Panc1 (cell line): ENCODE data around the gene SMCHD1. TPM values are rescaled to one million over a fixed set of nuclear protein-coding genes. Genes with fewer than 3 reads are reported as not detected.

ENCODE experiments used
- ATAC-seq: fragments of 200-7000 bp; cut with Tn5 transposase; 2 replicates; pipeline ENCODE4 v1.9.1; 2020; ENCODE audit warnings: mild to moderate bottlenecking, moderate library complexity
- BruUV-seq: library from RNA; stranded (reverse); fragments of 400-500 nt; replicated peaks from 2 replicates; lab custom pipeline; 2021; lab: Mats Ljungman, UMichigan
- CTCF ChIA-PET: fragments of 300-600 bp; sonication (Branson Sonifier 250); formaldehyde crosslinking; loops from one replicate; lab custom pipeline; 2022; ENCODE audit warnings: antibody characterized with exemption; lab: Charles Lee
- POLR2A ChIA-PET: fragments of 300-600 bp; sonication (Branson Sonifier 250); formaldehyde crosslinking; loops from one replicate; lab custom pipeline; 2022; ENCODE audit warnings: antibody characterized with exemption; lab: Charles Lee
- DNase-seq: peaks from one replicate; pipeline ENCODE4 v3.0.0-alpha.2; 2010; ENCODE audit warnings: low read depth, low spot score
- H3K27ac ChIP-seq: 2 replicates; pipeline ENCODE4 v1.5.1; 2011; ENCODE audit warnings: mild to moderate bottlenecking, low read length, inconsistent platforms
- H3K27me3 ChIP-seq: fragments of 200-500 bp; sonication (Bioruptor generic); 2 replicates; pipeline ENCODE4 v1.6.0; 2014; ENCODE audit warnings: low read length, inconsistent platforms; ENCODE audit not compliant: control insufficient read depth, insufficient read depth
- H3K36me3 ChIP-seq: fragments of 200-500 bp; sonication (Bioruptor generic); 2 replicates; pipeline ENCODE4 v1.5.1; 2014; ENCODE audit warnings: inconsistent platforms, mild to moderate bottlenecking, low read length, moderate library complexity; ENCODE audit not compliant: control insufficient read depth, insufficient read depth
- H3K4me1 ChIP-seq: 2 replicates; pipeline ENCODE4 v1.5.1; 2011; ENCODE audit warnings: inconsistent platforms, mild to moderate bottlenecking, low read length, moderate library complexity; ENCODE audit not compliant: control insufficient read depth, insufficient read depth
- H3K4me3 ChIP-seq, 2 experiments: 2 replicates each; pipeline ENCODE4 v1.5.1; 2011 to 2012; ENCODE audit warnings: low read depth in 2 of 2, low read length in 2 of 2, mild to moderate bottlenecking in 2 of 2, inconsistent platforms in 1 of 2, moderate library complexity in 1 of 2
- H3K9me3 ChIP-seq: fragments of 200-500 bp; sonication (Bioruptor generic); 2 replicates; pipeline ENCODE4 v1.5.1; 2014; ENCODE audit warnings: low read depth, mild to moderate bottlenecking, inconsistent platforms, low read length, moderate library complexity; ENCODE audit not compliant: control insufficient read depth, insufficient read depth
- CTCF ChIP-seq: fragments of 450-650 bp; IDR thresholded peaks from 2 replicates; pipeline ENCODE4 v1.5.1; 2017; ENCODE audit warnings: mild to moderate bottlenecking
- POLR2AphosphoS5 ChIP-seq: IDR thresholded peaks from 2 replicates; pipeline ENCODE4 v1.6.1; 2012; ENCODE audit warnings: mild to moderate bottlenecking, low read depth, low read length, moderate library complexity
- REST ChIP-seq, 2 experiments: IDR thresholded peaks; 2 replicates each; pipeline ENCODE4 v1.6.1; 2011 to 2012; ENCODE audit warnings: low read depth in 2 of 2, control low read depth in 1 of 2, low read length in 1 of 2, mild to moderate bottlenecking in 1 of 2, moderate library complexity in 1 of 2; ENCODE audit not compliant: insufficient read depth in 1 of 2
- SIN3A ChIP-seq: IDR thresholded peaks from 2 replicates; pipeline ENCODE4 v1.6.1; 2012; ENCODE audit warnings: low read depth, mild to moderate bottlenecking, low read length, moderate library complexity, borderline replicate concordance; ENCODE audit not compliant: insufficient read depth
- TCF7L2 ChIP-seq: IDR thresholded peaks from 2 replicates; pipeline ENCODE4 v1.6.1; 2011; ENCODE audit warnings: mild to moderate bottlenecking, low read depth, low read length, inconsistent platforms
- in situ Hi-C: cut with HindIII; loops from 2 replicates; pipeline ENCODE4 v1.10.0; 2016; ENCODE audit warnings: low sequenced_read_pairs, low pct_unique_long_range_greater_than_20kb
- intact Hi-C: fragments of 100-400 bp; cut with micrococcal nuclease; formaldehyde crosslinking; loops from one replicate; pipeline ENCODE4 v1.10.0; 2022; ENCODE audit not compliant: unreplicated experiment
- total RNA-seq: library from RNA; stranded (reverse); gene quantifications from one replicate; pipeline ENCODE4 v1.2.1, GENCODE V29; 2021; ENCODE audit not compliant: unreplicated experiment

Gene SMCHD1
- total RNA-seq, 1 experiment from 2014 or later, result 40.9 TPM

GRCh38 chr18:2825613-2826175, 170.2 kb downstream of the SMCHD1 start:
- ATAC-seq (no peak), DNase-seq (no peak)
- intact Hi-C loops (no loop called here), in situ Hi-C loops (no loop called here)
- Histone ChIP-seq H3K36me3 (no peaks in the 10 kb centered on the region), H3K4me1 (no peaks in the 10 kb centered on the region), H3K27ac (no peak overlapping the region), H3K27me3 (no peaks in the 10 kb centered on the region), H3K4me3 (no peak overlapping the region), H3K9me3 (no peaks in the 10 kb centered on the region)
- CTCF ChIA-PET, result no interaction called here
- TF ChIP-seq REST (IDR thresholded peaks at IDR 0.05; ENCODE audit: insufficient read depth in 1 of 2, low read depth in 2 of 2, low read length in 1 of 2), result no peak
- TF ChIP-seq CTCF, result no peak
- TF ChIP-seq POLR2AphosphoS5, result no peak
- no peak for TF ChIP-seq TCF7L2
- no peak for TF ChIP-seq SIN3A
- no TSS peak for BruUV-seq
- POLR2A ChIA-PET, result no interaction called here

GRCh38 chr18:2826581-2826980, 171.1 kb downstream of the SMCHD1 start:
- DNase-seq, result no peak
- H3K27me3 ChIP-seq, result no peaks in the 10 kb centered on the region
- CTCF ChIA-PET, result no interaction called here
- H3K4me1 ChIP-seq, result no peaks in the 10 kb centered on the region
- ATAC-seq, result no peak
- no peak overlapping the region for H3K4me3 ChIP-seq
- intact Hi-C loops (no loop called here), in situ Hi-C loops (no loop called here)
- no peaks in the 10 kb centered on the region for H3K36me3 ChIP-seq
- H3K9me3 ChIP-seq, result no peaks in the 10 kb centered on the region
- H3K27ac ChIP-seq, result no peak overlapping the region
- POLR2A ChIA-PET, result no interaction called here
- TF ChIP-seq TCF7L2 (no peak), SIN3A (no peak)
- BruUV-seq, result no TSS peak

- no peak overlapping the region for H3K27ac ChIP-seq
- H3K4me1 ChIP-seq, result no peaks in the 10 kb centered on the region
- H3K4me3 ChIP-seq, result no peak overlapping the region
- in situ Hi-C loops (no loop called here), intact Hi-C loops (no loop called here)
- H3K36me3 ChIP-seq, result no peaks in the 10 kb centered on the region
- DNase-seq (no peak), ATAC-seq (no peak)
- no peak for TF ChIP-seq SIN3A
- TF ChIP-seq REST (IDR thresholded peaks at IDR 0.05; ENCODE audit: insufficient read depth in 1 of 2, low read depth in 2 of 2, low read length in 1 of 2), result no peak
- no peak for TF ChIP-seq TCF7L2
- no peak for TF ChIP-seq CTCF
- no peak for TF ChIP-seq POLR2AphosphoS5
- H3K27me3 ChIP-seq, result no peaks in the 10 kb centered on the region
- ChIA-PET POLR2A (no interaction called here), CTCF (interaction anchor here (0.5 kb wide), 1 partner anchor 14 kb away, joined by 3 read pairs; no protein-coding TSS in a partner anchor)
- no TSS peak for BruUV-seq
- H3K9me3 ChIP-seq, result no peaks in the 10 kb centered on the region
Measured at GRCh38 chr18:2827061-2827460, 171.5 kb downstream of the SMCHD1 start.
